ENCODE measurements around the gene INHBC. TPM values are rescaled to one million over a fixed set of nuclear protein-coding genes. Genes with fewer than 3 reads are reported as not detected.
"Not testable (repeated sequence)": the region's sequence is repeated elsewhere in the genome, so short reads cannot be mapped to it uniquely, and the experiment has no call there.

INHBC gene, protein sequence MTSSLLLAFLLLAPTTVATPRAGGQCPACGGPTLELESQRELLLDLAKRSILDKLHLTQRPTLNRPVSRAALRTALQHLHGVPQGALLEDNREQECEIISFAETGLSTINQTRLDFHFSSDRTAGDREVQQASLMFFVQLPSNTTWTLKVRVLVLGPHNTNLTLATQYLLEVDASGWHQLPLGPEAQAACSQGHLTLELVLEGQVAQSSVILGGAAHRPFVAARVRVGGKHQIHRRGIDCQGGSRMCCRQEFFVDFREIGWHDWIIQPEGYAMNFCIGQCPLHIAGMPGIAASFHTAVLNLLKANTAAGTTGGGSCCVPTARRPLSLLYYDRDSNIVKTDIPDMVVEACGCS
- total RNA-seq, result not detected

GRCh38 chr12:57434517-57435223 is at the start of gene INHBC:
INHBC (plus strand) TSS chr12:57434784; CDS start chr12:57434887, 103 bp downstream.
- peak within 1 kb of the TSS; percentile 30 for H3K4me3 Mint-ChIP-seq
- CTCF ChIA-PET, result interaction anchor here (1.0 to 3.5 kb wide), 6 partner anchors 19 to 191 kb away, joined by 3 to 17 read pairs (median 4); partner anchors contain the start of genes ARHGAP9, DCTN2, GLI1 and INHBE
- POLR2A ChIA-PET, result interaction anchor here (1.4 kb wide), 1 partner anchor 709 kb away, joined by 4 read pairs; the partner anchor contains the start of gene NACA

DNA sequence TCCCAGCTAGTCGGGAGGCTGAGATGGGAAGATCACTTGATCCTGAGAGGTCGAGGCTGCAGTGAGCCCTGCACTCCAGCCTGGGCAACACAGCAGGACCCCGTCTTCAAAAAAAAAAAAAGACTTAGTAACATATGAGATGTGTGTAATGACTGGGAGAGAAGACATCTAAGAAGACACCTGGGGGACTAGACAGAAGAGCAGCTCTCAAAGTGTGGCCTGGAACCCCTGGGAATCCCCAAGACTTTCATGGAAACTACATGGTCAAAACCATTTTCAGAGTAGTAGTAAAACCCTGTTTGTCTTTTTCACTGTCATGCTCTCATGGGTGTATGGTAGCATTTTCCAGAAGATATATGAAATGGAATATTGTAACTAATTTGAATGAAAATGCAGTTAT is 49.0 kb upstream of the INHBC start:
- Mint-ChIP-seq H3K4me1 (peaks cover 2% of the 10 kb centered on the region), H3K27ac (no peak overlapping the region), H3K4me3 (no peak overlapping the region), H3K27me3 (no peaks in the 10 kb centered on the region), H3K36me3 (ENCODE audit: low read depth) (peaks cover 30% of the 10 kb centered on the region), H3K9me3 (no peaks in the 10 kb centered on the region)
- DNase-seq, result no peak
- ChIA-PET CTCF (interaction anchor here (0.7 kb wide), 1 partner anchor 43 kb away, joined by 3 read pairs; no protein-coding TSS in a partner anchor), POLR2A (no interaction called here)

More at GRCh38 chr12:57434517-57435223, at the start of gene INHBC:
- peaks cover 5% of the 10 kb centered on the region for H3K27me3 Mint-ChIP-seq
- H3K27ac Mint-ChIP-seq, result peak within 1 kb of the TSS; percentile 63
- peaks cover 4% of the 10 kb centered on the region for H3K36me3 Mint-ChIP-seq (ENCODE audit: low read depth)
- peaks cover 22% of the 10 kb centered on the region for H3K4me1 Mint-ChIP-seq
- H3K9me3 Mint-ChIP-seq, result no peaks in the 10 kb centered on the region
- no peak for DNase-seq

- CTCF ChIA-PET, result interaction anchor here (0.7 kb wide), 1 partner anchor 43 kb away, joined by 3 read pairs; no protein-coding TSS in a partner anchor
- Mint-ChIP-seq H3K27ac (no peak overlapping the region), H3K36me3 (ENCODE audit: low read depth) (peaks cover 30% of the 10 kb centered on the region), H3K9me3 (no peaks in the 10 kb centered on the region), H3K27me3 (no peaks in the 10 kb centered on the region), H3K4me3 (no peak overlapping the region), H3K4me1 (peaks cover 2% of the 10 kb centered on the region)
- POLR2A ChIA-PET, result no interaction called here
- DNase-seq, result no peak
Observed at GRCh38 chr12:57386187-57386720, 48.3 kb upstream of the INHBC start.

DNA sequence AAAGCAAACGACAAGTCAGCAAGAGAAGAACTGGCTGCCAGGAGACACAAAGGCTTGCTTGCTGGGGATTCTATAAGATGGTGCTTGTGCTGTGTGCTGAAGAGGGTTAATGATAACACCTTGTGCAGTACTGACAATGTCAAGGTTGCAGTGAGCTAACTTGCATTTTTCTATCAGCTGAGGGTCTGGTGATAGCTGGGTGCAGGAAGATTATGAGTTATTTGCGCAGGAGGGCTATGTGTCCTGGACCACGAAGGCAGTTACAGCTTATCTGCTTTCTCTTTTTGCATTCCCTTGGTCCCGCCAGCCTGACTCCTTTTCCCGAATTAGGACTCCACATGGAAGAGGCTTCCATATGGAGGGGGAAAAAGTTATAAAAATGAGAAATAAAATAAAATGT is 46.2 kb upstream of the INHBC start:
- CTCF ChIA-PET, result interaction anchor here (1.5 kb wide), 2 partner anchors 13 to 70 kb away, joined by 4 to 8 read pairs; no protein-coding TSS in a partner anchor
- Mint-ChIP-seq H3K27me3 (no peaks in the 10 kb centered on the region), H3K9me3 (no peaks in the 10 kb centered on the region), H3K36me3 (ENCODE audit: low read depth) (peaks cover 38% of the 10 kb centered on the region), H3K4me1 (peaks cover 2% of the 10 kb centered on the region), H3K27ac (no peak overlapping the region), H3K4me3 (no peak overlapping the region)
- POLR2A ChIA-PET, result no interaction called here
- no peak for DNase-seq

- H3K4me3 Mint-ChIP-seq, result no peak overlapping the region
- H3K27ac Mint-ChIP-seq, result no peak overlapping the region
- H3K36me3 Mint-ChIP-seq (ENCODE audit: low read depth), result peaks cover 41% of the 10 kb centered on the region
- no peaks in the 10 kb centered on the region for H3K9me3 Mint-ChIP-seq
- CTCF ChIA-PET, result interaction anchor here (1.4 to 1.5 kb wide), 3 partner anchors 10 to 70 kb away, joined by 3 to 8 read pairs (median 4); no protein-coding TSS in a partner anchor
- no peaks in the 10 kb centered on the region for H3K27me3 Mint-ChIP-seq
- POLR2A ChIA-PET, result no interaction called here
- H3K4me1 Mint-ChIP-seq, result peaks cover 2% of the 10 kb centered on the region
- no peak for DNase-seq
Observed at GRCh38 chr12:57389033-57389432, 45.6 kb upstream of the INHBC start.

- no peak for DNase-seq
- peaks cover 2% of the 10 kb centered on the region for H3K4me1 Mint-ChIP-seq
- no peak overlapping the region for H3K27ac Mint-ChIP-seq
- no peaks in the 10 kb centered on the region for H3K9me3 Mint-ChIP-seq
- CTCF ChIA-PET, result interaction anchor here (1.4 kb wide), 1 partner anchor 11 kb away, joined by 3 read pairs; no protein-coding TSS in a partner anchor
- POLR2A ChIA-PET, result no interaction called here
- no peaks in the 10 kb centered on the region for H3K27me3 Mint-ChIP-seq
- no peak overlapping the region for H3K4me3 Mint-ChIP-seq
- peaks cover 46% of the 10 kb centered on the region for H3K36me3 Mint-ChIP-seq (ENCODE audit: low read depth)
Observed at GRCh38 chr12:57390174-57390573, 44.4 kb upstream of the INHBC start.

- CTCF ChIA-PET, result no interaction called here
- peaks cover 38% of the 10 kb centered on the region for H3K36me3 Mint-ChIP-seq (ENCODE audit: low read depth)
- POLR2A ChIA-PET, result no interaction called here
- DNase-seq, result no peak
- H3K4me1 Mint-ChIP-seq, result no peaks in the 10 kb centered on the region
- no peak overlapping the region for H3K4me3 Mint-ChIP-seq
- H3K27ac Mint-ChIP-seq, result no peak overlapping the region
- H3K27me3 Mint-ChIP-seq, result no peaks in the 10 kb centered on the region
- no peaks in the 10 kb centered on the region for H3K9me3 Mint-ChIP-seq
Observed at GRCh38 chr12:57395121-57395520, 39.5 kb upstream of the INHBC start.

- Mint-ChIP-seq H3K9me3 (no peaks in the 10 kb centered on the region), H3K27ac (no peak overlapping the region), H3K4me3 (no peak overlapping the region), H3K27me3 (no peaks in the 10 kb centered on the region), H3K36me3 (ENCODE audit: low read depth) (peaks cover 28% of the 10 kb centered on the region), H3K4me1 (no peaks in the 10 kb centered on the region)
- DNase-seq, result no peak
- ChIA-PET POLR2A (no interaction called here), CTCF (no interaction called here)
Observed at GRCh38 chr12:57397441-57397840, 37.1 kb upstream of the INHBC start.

DNA sequence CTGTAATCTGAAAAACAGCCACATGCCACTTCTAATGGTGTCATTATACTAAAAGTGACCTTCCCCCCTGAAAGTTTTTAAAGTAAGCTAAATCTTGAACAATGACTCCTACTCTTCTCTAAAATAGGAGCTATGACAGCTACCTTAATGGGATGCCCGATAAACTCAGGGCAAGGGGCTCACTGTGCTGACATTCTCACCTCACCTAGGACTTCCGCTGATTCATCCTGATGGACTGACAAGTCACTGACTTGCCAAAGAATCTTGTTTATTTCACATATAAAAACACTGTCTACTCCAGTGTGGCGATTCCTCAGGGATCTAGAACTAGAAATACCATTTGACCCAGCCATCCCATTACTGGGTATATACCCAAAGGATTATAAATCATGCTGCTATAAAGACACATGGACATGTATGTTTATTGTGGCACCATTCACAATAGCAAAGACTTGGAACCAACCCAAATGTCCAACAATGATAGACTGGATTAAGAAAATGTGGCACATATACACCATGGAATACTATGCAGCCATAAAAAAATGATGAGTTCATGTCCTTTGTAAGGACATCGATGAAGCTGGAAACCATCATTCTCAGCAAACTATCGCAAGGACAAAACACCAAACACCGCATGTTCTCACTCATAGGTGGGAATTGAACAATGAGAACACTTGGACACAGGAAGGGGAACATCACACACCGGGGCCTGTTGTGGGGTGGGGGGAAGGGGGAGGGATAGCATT is 34.7 kb upstream of the INHBC start:
- DNase-seq, H3K27ac Mint-ChIP-seq, H3K27me3 Mint-ChIP-seq, H3K9me3 Mint-ChIP-seq, POLR2A ChIA-PET, H3K4me3 Mint-ChIP-seq, H3K4me1 Mint-ChIP-seq: not testable (repeated sequence)
- peaks cover 14% of the 10 kb centered on the region for H3K36me3 Mint-ChIP-seq (ENCODE audit: low read depth)
- CTCF ChIA-PET, result interaction anchor here (1.1 kb wide), 1 partner anchor 30 kb away, joined by 3 read pairs; no protein-coding TSS in a partner anchor

- no peak for DNase-seq
- ChIA-PET CTCF (interaction anchor here (0.6 to 1.2 kb wide), 3 partner anchors 12 to 197 kb away, joined by 3 to 4 read pairs (median 3); no protein-coding TSS in a partner anchor), POLR2A (interaction anchor here (0.9 kb wide), 1 partner anchor 10 kb away, joined by 5 read pairs; no protein-coding TSS in a partner anchor)
- Mint-ChIP-seq H3K4me3 (no peak overlapping the region), H3K27ac (no peak overlapping the region), H3K9me3 (no peaks in the 10 kb centered on the region), H3K27me3 (no peaks in the 10 kb centered on the region), H3K36me3 (ENCODE audit: low read depth) (peaks cover 7% of the 10 kb centered on the region), H3K4me1 (no peaks in the 10 kb centered on the region)
Observed at GRCh38 chr12:57401165-57401564, 33.4 kb upstream of the INHBC start.

- CTCF ChIA-PET, result interaction anchor here (1.2 kb wide), 1 partner anchor 13 kb away, joined by 4 read pairs; no protein-coding TSS in a partner anchor
- POLR2A ChIA-PET; H3K4me3 Mint-ChIP-seq; DNase-seq; H3K27me3 Mint-ChIP-seq; H3K9me3 Mint-ChIP-seq; H3K4me1 Mint-ChIP-seq; H3K27ac Mint-ChIP-seq; H3K36me3 Mint-ChIP-seq (ENCODE audit: low read depth): not testable (repeated sequence)
Observed at GRCh38 chr12:57402156-57402555, 32.4 kb upstream of the INHBC start.

GRCh38 chr12:57404966-57405640 is 29.5 kb upstream of the INHBC start:
- POLR2A ChIA-PET, result no interaction called here
- no peak for DNase-seq
- H3K4me1 Mint-ChIP-seq, result no peaks in the 10 kb centered on the region
- peaks cover 6% of the 10 kb centered on the region for H3K36me3 Mint-ChIP-seq (ENCODE audit: low read depth)
- H3K4me3 Mint-ChIP-seq, result no peak overlapping the region
- CTCF ChIA-PET, result no interaction called here
- H3K27me3 Mint-ChIP-seq, result no peaks in the 10 kb centered on the region
- no peak overlapping the region for H3K27ac Mint-ChIP-seq
- H3K9me3 Mint-ChIP-seq, result no peaks in the 10 kb centered on the region
